ENCODE results near the gene BCL11B.

Gene BCL11B

GRCh38 chr14:99318091-99318958 lies 46.3 kb upstream of the BCL11B start:
- no peak for TF ChIP-seq FOXK2 (IDR thresholded peaks at IDR 0.05)
- TF ChIP-seq TARDBP (IDR thresholded peaks at IDR 0.05) = no peak
- no peak for TF ChIP-seq HDGF (IDR thresholded peaks at IDR 0.05; ENCODE audit: borderline replicate concordance)
- no peak for TF ChIP-seq LEF1 (IDR thresholded peaks at IDR 0.05; ENCODE audit: borderline replicate concordance)
- no peak for TF ChIP-seq ARNT (IDR thresholded peaks at IDR 0.05)
- TF ChIP-seq SUZ12 (IDR thresholded peaks at IDR 0.05) = no peak
- TF ChIP-seq ELF4 (IDR thresholded peaks at IDR 0.05) = no peak
- TF ChIP-seq FOXA1 (IDR thresholded peaks at IDR 0.05) = no peak
- ChIA-PET POLR2A (no interaction called here), CTCF (interaction anchor here (0.6 to 0.9 kb wide), 2 partner anchors 82 to 98 kb away, joined by 3 to 5 read pairs; no protein-coding TSS in a partner anchor)
- DNase-seq (ENCODE audit: extremely low spot score) = no peak

GRCh38 chr14:99317231-99318090 lies 45.5 kb upstream of the BCL11B start:
- ChIA-PET CTCF (interaction anchor here (0.9 kb wide), 1 partner anchor 98 kb away, joined by 5 read pairs; no protein-coding TSS in a partner anchor), POLR2A (no interaction called here)
- DNase-seq (ENCODE audit: extremely low spot score) = no peak
- TF ChIP-seq SUZ12 (IDR thresholded peaks at IDR 0.05) = no peak
- no peak for TF ChIP-seq ZNF384 (IDR thresholded peaks at IDR 0.05)
- TF ChIP-seq NFRKB (IDR thresholded peaks at IDR 0.05) = no peak
- no peak for TF ChIP-seq SP1 (IDR thresholded peaks at IDR 0.05)
- no peak for TF ChIP-seq PKNOX1 (IDR thresholded peaks at IDR 0.05)
- no peak for TF ChIP-seq FOXK2 (IDR thresholded peaks at IDR 0.05)
- TF ChIP-seq LEF1 (IDR thresholded peaks at IDR 0.05; ENCODE audit: borderline replicate concordance) = no peak
- no peak for TF ChIP-seq BHLHE40 (IDR thresholded peaks at IDR 0.05; ENCODE audit: borderline replicate concordance)
- no peak for TF ChIP-seq FOXA1 (IDR thresholded peaks at IDR 0.05)
- TF ChIP-seq HDGF (IDR thresholded peaks at IDR 0.05; ENCODE audit: borderline replicate concordance) = no peak
- no peak for TF ChIP-seq L3MBTL2 (conservative IDR thresholded peaks at IDR 0.05)
- TF ChIP-seq TARDBP (IDR thresholded peaks at IDR 0.05) = no peak
- no peak for TF ChIP-seq ARNT (IDR thresholded peaks at IDR 0.05)
- TF ChIP-seq FOXM1 (IDR thresholded peaks at IDR 0.05; ENCODE audit: borderline replicate concordance) = no peak

GRCh38 chr14:99316281-99317163 lies 44.5 kb upstream of the BCL11B start:
- ChIA-PET POLR2A (no interaction called here), CTCF (no interaction called here)
- no peak for DNase-seq (ENCODE audit: extremely low spot score)
- no peak for TF ChIP-seq BHLHE40 (IDR thresholded peaks at IDR 0.05; ENCODE audit: borderline replicate concordance)
- no peak for TF ChIP-seq FOXK2 (IDR thresholded peaks at IDR 0.05)
- no peak for TF ChIP-seq TARDBP (IDR thresholded peaks at IDR 0.05)

GRCh38 chr14:99315197-99315596 lies 43.2 kb upstream of the BCL11B start:
- CTCF ChIA-PET = no interaction called here
- TF ChIP-seq NFRKB (IDR thresholded peaks at IDR 0.05) (no peak), FOXM1 (IDR thresholded peaks at IDR 0.05; ENCODE audit: borderline replicate concordance) (no peak), SP1 (IDR thresholded peaks at IDR 0.05) (no peak), BHLHE40 (IDR thresholded peaks at IDR 0.05; ENCODE audit: borderline replicate concordance) (no peak), LEF1 (IDR thresholded peaks at IDR 0.05; ENCODE audit: borderline replicate concordance) (no peak), CTBP1 (IDR thresholded peaks at IDR 0.05; ENCODE audit: borderline replicate concordance) (no peak), ELF4 (IDR thresholded peaks at IDR 0.05) (no peak), ZNF384 (IDR thresholded peaks at IDR 0.05) (no peak), FOXK2 (IDR thresholded peaks at IDR 0.05) (no peak), SUZ12 (IDR thresholded peaks at IDR 0.05) (no peak), ARNT (IDR thresholded peaks at IDR 0.05) (no peak), L3MBTL2 (conservative IDR thresholded peaks at IDR 0.05) (no peak), HDGF (IDR thresholded peaks at IDR 0.05; ENCODE audit: borderline replicate concordance) (no peak), FOXA1 (IDR thresholded peaks at IDR 0.05) (no peak), TARDBP (IDR thresholded peaks at IDR 0.05) (no peak), PKNOX1 (IDR thresholded peaks at IDR 0.05) (no peak)
- POLR2A ChIA-PET = no interaction called here
- DNase-seq (ENCODE audit: extremely low spot score) = no peak

- TF ChIP-seq L3MBTL2 (conservative IDR thresholded peaks at IDR 0.05) = no peak
- TF ChIP-seq FOXM1 (IDR thresholded peaks at IDR 0.05; ENCODE audit: borderline replicate concordance) = no peak
- no peak for TF ChIP-seq ARNT (IDR thresholded peaks at IDR 0.05)
- TF ChIP-seq TARDBP (IDR thresholded peaks at IDR 0.05) = no peak
- TF ChIP-seq NFRKB (IDR thresholded peaks at IDR 0.05) = no peak
- no peak for TF ChIP-seq SUZ12 (IDR thresholded peaks at IDR 0.05)
- TF ChIP-seq CTBP1 (IDR thresholded peaks at IDR 0.05; ENCODE audit: borderline replicate concordance) = no peak
- TF ChIP-seq ELF4 (IDR thresholded peaks at IDR 0.05) = no peak
- TF ChIP-seq LEF1 (IDR thresholded peaks at IDR 0.05; ENCODE audit: borderline replicate concordance) = no peak
- no peak for TF ChIP-seq FOXA1 (IDR thresholded peaks at IDR 0.05)
- TF ChIP-seq FOXK2 (IDR thresholded peaks at IDR 0.05) = no peak
- no peak for TF ChIP-seq ZNF384 (IDR thresholded peaks at IDR 0.05)
- no peak for TF ChIP-seq PKNOX1 (IDR thresholded peaks at IDR 0.05)
- TF ChIP-seq HDGF (IDR thresholded peaks at IDR 0.05; ENCODE audit: borderline replicate concordance) = no peak
- TF ChIP-seq BHLHE40 (IDR thresholded peaks at IDR 0.05; ENCODE audit: borderline replicate concordance) = no peak
- TF ChIP-seq SP1 (IDR thresholded peaks at IDR 0.05) = no peak
- POLR2A ChIA-PET = no interaction called here
- DNase-seq (ENCODE audit: extremely low spot score) = no peak
- CTCF ChIA-PET = no interaction called here
Observed at GRCh38 chr14:99314623-99315022, 42.6 kb upstream of the BCL11B start.

All from HEK293T (cell line).